DOHH2 (cell line): ENCODE results near the gene VGLL4.

Source experiments
- EZH2phosphoT487 ChIP-seq: fragments of 200-600 bp; sonication (generic); IDR thresholded peaks from 2 replicates; pipeline ENCODE4 v1.6.1; 2017; ENCODE audit warnings: borderline replicate concordance, mild to moderate bottlenecking, antibody characterized with exemption, low read length, moderate library complexity, mixed read lengths
- TF ChIP-seq, protein P1 (sequence below): fragments of 200-600 bp; sonication (generic); IDR thresholded peaks from one replicate; pipeline ENCODE4 v1.5.1; 2014; ENCODE audit warnings: antibody characterized with exemption, mild to moderate bottlenecking, low read depth, low read length; ENCODE audit not compliant: poor library complexity, severe bottlenecking

GRCh38 chr3:11547498-11547897 lies 96.2 kb downstream of the VGLL4 start:
- TF ChIP-seq, protein P1, sequence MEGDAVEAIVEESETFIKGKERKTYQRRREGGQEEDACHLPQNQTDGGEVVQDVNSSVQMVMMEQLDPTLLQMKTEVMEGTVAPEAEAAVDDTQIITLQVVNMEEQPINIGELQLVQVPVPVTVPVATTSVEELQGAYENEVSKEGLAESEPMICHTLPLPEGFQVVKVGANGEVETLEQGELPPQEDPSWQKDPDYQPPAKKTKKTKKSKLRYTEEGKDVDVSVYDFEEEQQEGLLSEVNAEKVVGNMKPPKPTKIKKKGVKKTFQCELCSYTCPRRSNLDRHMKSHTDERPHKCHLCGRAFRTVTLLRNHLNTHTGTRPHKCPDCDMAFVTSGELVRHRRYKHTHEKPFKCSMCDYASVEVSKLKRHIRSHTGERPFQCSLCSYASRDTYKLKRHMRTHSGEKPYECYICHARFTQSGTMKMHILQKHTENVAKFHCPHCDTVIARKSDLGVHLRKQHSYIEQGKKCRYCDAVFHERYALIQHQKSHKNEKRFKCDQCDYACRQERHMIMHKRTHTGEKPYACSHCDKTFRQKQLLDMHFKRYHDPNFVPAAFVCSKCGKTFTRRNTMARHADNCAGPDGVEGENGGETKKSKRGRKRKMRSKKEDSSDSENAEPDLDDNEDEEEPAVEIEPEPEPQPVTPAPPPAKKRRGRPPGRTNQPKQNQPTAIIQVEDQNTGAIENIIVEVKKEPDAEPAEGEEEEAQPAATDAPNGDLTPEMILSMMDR, result no peak
- TF ChIP-seq EZH2phosphoT487, result no peak
